GM12892 (cell line): ENCODE data around the gene PAX3.

Experiments used
- POLR2A ChIP-seq: IDR thresholded peaks from 2 replicates; pipeline ENCODE4 v1.6.1; 2011; ENCODE audit warnings: low read depth, low read length, control low read depth
- POLR2AphosphoS5 ChIP-seq: IDR thresholded peaks from 2 replicates; pipeline ENCODE4 v1.6.1; 2011; ENCODE audit warnings: low read depth, low read length, control low read depth

- TF ChIP-seq POLR2AphosphoS5 (no peak), POLR2A (no peak)
These were observed 129.5 kb downstream of the PAX3 start for GRCh38 chr2:222169346-222169745.
